Lung (tissue), 12 donors: ENCODE data around the gene AVEN. TPM values are rescaled to one million over a fixed set of nuclear protein-coding genes. Genes with fewer than 3 reads are reported as not detected.

ENCODE experiments used
- ATAC-seq: fragments of 200-7000 bp; cut with Tn5 transposase; one replicate; pipeline ENCODE4 v1.9.1; 2020; ENCODE audit warnings: moderate number of reproducible peaks; ENCODE audit not compliant: insufficient read depth, low FRiP score
- DNase-seq, 3 donors: peaks; one replicate each; pipeline ENCODE4 v3.0.0-alpha.2; 2013 to 2017
- H3K27ac ChIP-seq, 2 donors: one replicate each; pipeline ENCODE4 v1.5.1; 2013; ENCODE audit warnings: mild to moderate bottlenecking in 2 of 2, moderate library complexity in 2 of 2, control low read depth in 1 of 2, inconsistent platforms in 1 of 2, low read depth in 1 of 2, low read length in 1 of 2
- H3K27me3 ChIP-seq, 3 donors: one replicate each; pipeline ENCODE4 v1.5.1; 2013; ENCODE audit warnings: low read length in 2 of 3; ENCODE audit not compliant: control insufficient read depth in 3 of 3, insufficient read depth in 3 of 3
- H3K36me3 ChIP-seq, 4 donors: one replicate each; pipeline ENCODE4 v1.5.1; 2013; ENCODE audit warnings: low read length in 4 of 4, mild to moderate bottlenecking in 1 of 4, moderate library complexity in 1 of 4; ENCODE audit not compliant: control insufficient read depth in 4 of 4, insufficient read depth in 4 of 4
- H3K4me1 ChIP-seq, 5 donors: one replicate each; pipeline ENCODE4 v1.5.1; 2013; ENCODE audit warnings: low read length in 5 of 5, mild to moderate bottlenecking in 2 of 5, moderate library complexity in 1 of 5; ENCODE audit not compliant: control insufficient read depth in 5 of 5, insufficient read depth in 5 of 5
- H3K4me3 ChIP-seq: one replicate; pipeline ENCODE4 v1.5.1; 2013; ENCODE audit warnings: mild to moderate bottlenecking, control low read depth, moderate library complexity
- H3K9ac ChIP-seq, 2 donors: one replicate each; pipeline ENCODE4 v1.5.1; 2013; ENCODE audit warnings: low read length in 2 of 2, control low read depth in 1 of 2; ENCODE audit not compliant: insufficient read depth in 1 of 2
- H3K9me3 ChIP-seq, 4 donors: one replicate each; pipeline ENCODE4 v1.5.1; 2013; ENCODE audit warnings: low read length in 3 of 4, mild to moderate bottlenecking in 1 of 4, moderate library complexity in 1 of 4; ENCODE audit not compliant: control insufficient read depth in 4 of 4, insufficient read depth in 3 of 4
- WGBS, 2 donors: extraction: QIAGEN DNeasy Blood & Tissue Kit; methylation state at CpG; one replicate each; pipeline ENCODE4 v1.1.7; 2013; 5-methylcytosine and 5-hydroxymethylcytosine counted together
- polyA plus RNA-seq, 2 donors: library from polyadenylated mRNA; stranded (reverse); fragments of 200-250 nt; gene quantifications; one replicate each; pipeline ENCODE4 v1.2.1, GENCODE V29; 2013
- total RNA-seq, 2 donors: library from RNA; depleted of rRNA in 1 of 2; stranded (reverse); fragments of >200 nt in 1 of 2; gene quantifications; one replicate each; pipeline ENCODE4 v1.2.1, GENCODE V29; 2014 to 2021
- TF ChIP-seq, protein P1 (sequence below): IDR thresholded peaks from 2 replicates; pipeline ENCODE4 v1.5.1; 2012; ENCODE audit warnings: mild to moderate bottlenecking; ENCODE audit errors: control extremely low read depth, extremely low read depth
- donor health status: control.
- donor health status: control.
- donor health status: Bipolar disorder and iron deficiency.
- donor health status: healthy.
- donor health status: DM: yes; HTN: yes; CAD: no.

AVEN gene
- total and polyA plus RNA-seq, 4 donors: 7.5 to 9.3 (median 8.9) TPM

DNA sequence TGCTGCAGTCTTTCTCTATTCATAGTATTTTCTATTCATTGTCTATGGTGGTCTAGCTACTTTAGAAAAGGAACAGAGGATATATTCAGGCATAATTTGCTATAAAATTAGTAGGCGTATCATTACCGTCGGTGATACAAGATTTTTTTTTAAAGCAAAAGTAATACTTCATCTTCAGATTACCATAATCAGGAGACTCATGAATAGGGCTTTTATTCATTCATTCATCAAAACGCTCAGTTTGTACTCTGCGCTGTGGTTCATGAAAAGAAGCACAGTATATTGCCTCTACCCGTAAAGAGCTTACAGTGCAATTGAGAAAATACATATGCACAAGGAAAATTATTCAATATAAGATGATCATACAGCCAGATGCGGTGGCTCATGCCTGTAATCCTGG, 207.4 kb downstream of the AVEN start:
- no peaks in the 10 kb centered on the region for H3K4me1 ChIP-seq
- WGBS, 2 donors: 81 to 92% methylated on average over 7 of the region's 7 CpGs
- no peak overlapping the region for H3K4me3 ChIP-seq
- TF ChIP-seq, protein P1, sequence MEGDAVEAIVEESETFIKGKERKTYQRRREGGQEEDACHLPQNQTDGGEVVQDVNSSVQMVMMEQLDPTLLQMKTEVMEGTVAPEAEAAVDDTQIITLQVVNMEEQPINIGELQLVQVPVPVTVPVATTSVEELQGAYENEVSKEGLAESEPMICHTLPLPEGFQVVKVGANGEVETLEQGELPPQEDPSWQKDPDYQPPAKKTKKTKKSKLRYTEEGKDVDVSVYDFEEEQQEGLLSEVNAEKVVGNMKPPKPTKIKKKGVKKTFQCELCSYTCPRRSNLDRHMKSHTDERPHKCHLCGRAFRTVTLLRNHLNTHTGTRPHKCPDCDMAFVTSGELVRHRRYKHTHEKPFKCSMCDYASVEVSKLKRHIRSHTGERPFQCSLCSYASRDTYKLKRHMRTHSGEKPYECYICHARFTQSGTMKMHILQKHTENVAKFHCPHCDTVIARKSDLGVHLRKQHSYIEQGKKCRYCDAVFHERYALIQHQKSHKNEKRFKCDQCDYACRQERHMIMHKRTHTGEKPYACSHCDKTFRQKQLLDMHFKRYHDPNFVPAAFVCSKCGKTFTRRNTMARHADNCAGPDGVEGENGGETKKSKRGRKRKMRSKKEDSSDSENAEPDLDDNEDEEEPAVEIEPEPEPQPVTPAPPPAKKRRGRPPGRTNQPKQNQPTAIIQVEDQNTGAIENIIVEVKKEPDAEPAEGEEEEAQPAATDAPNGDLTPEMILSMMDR: no peak
- H3K27me3 ChIP-seq: no peaks in the 10 kb centered on the region
- no peak overlapping the region for H3K9ac ChIP-seq
- peaks cover 0 to 7% (median 0%) of the 10 kb centered on the region in 4 donors for H3K9me3 ChIP-seq
- ATAC-seq: no peak
- no peaks in the 10 kb centered on the region for H3K36me3 ChIP-seq
- no peak for DNase-seq
- H3K27ac ChIP-seq: no peak overlapping the region

DNA sequence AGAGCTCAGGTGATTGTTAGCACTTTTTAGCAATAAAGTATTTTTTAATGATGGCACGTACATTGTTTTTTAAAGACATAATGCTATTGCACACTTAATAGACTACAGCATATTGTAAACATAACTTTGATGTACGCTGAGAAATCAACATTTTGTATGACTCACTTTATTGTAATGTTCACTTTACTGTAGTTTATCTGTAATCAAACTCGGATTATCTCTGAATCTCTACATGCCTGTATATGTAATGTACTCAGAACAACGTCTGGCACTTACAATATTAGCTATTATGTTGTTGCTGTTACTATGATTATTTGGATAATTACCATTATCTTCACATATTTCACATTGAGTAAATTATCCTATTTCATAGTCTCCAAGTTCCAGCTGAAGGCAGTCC, 208.7 kb downstream of the AVEN start:
- TF ChIP-seq, protein P1: no peak
- no peaks in the 10 kb centered on the region for H3K36me3 ChIP-seq
- 68 to 74% methylated on average over 4 of the region's 4 CpGs for WGBS, 2 donors

DNA sequence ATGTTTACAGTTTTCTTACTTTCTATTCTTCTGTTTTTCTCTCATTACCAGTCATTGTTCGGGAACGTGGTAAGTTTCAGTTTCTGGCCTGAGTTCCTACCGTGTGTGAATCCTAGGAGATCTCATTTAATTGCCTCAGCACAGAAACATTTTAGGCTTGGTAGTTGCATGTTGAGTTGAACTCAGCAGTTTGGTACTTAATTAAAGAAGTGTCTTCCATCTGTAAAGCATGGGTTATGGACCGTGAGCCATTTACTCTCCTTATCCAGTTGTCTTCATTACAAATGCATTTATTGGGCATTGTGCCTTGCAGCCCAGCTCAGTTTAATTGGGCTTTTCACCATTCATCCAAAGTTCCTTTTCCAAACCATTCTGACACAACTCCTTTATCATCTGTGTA, 212.8 kb downstream of the AVEN start:
- Histone ChIP-seq H3K9ac (no peak overlapping the region), H3K36me3 (no peaks in the 10 kb centered on the region), H3K27ac (no peak overlapping the region), H3K4me1 (no peaks in the 10 kb centered on the region), H3K9me3 (peaks cover 0 to 7% (median 0%) of the 10 kb centered on the region in 4 donors), H3K27me3 (no peaks in the 10 kb centered on the region), H3K4me3 (no peak overlapping the region)
- DNase-seq (no peak), ATAC-seq (no peak)
- TF ChIP-seq, protein P1: no peak
- WGBS, 2 donors: 88 to 92% methylated on average over 4 of the region's 4 CpGs

More for the DNA sequence above, 208.7 kb downstream of the AVEN start:
- Histone ChIP-seq H3K4me3 (no peak overlapping the region), H3K27ac (no peak overlapping the region), H3K9ac (no peak overlapping the region), H3K9me3 (peaks cover 0 to 7% (median 0%) of the 10 kb centered on the region in 4 donors), H3K27me3 (no peaks in the 10 kb centered on the region), H3K4me1 (no peaks in the 10 kb centered on the region)
- no peak for ATAC-seq
- DNase-seq: no peak

DNA sequence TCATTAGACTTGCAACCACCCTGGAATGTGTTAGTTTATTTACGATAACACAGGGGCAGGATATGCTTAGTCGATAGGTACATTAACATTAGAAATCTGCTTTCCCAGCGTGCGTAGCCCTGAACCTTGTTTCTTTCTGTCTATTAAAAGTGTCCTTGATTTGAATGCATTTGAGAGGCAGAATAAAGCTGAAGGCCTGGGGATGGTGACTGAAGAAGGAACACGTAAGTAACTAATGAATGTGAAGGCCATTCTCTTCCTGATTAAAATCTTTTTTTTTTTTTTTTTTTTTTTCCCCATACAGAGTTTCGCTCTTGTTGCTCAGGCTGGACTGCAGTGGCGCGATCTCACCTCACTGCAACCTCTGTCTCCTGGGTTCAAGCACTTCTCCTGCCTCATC, 213.6 kb downstream of the AVEN start:
- TF ChIP-seq, protein P1: no peak
- H3K9ac ChIP-seq: no peak overlapping the region
- no peak overlapping the region for H3K4me3 ChIP-seq
- no peaks in the 10 kb centered on the region for H3K27me3 ChIP-seq
- H3K27ac ChIP-seq: no peak overlapping the region
- WGBS, 2 donors: 92 to 95% methylated on average over 8 of the region's 8 CpGs
- peaks cover 0 to 7% (median 0%) of the 10 kb centered on the region in 4 donors for H3K9me3 ChIP-seq
- DNase-seq (no peak), ATAC-seq (no peak)
- no peaks in the 10 kb centered on the region for H3K4me1 ChIP-seq
- no peaks in the 10 kb centered on the region for H3K36me3 ChIP-seq
